GM18951 (cell line): Measurements from ENCODE around the gene MRC1.

ENCODE experiments used
- POLR2A ChIP-seq: IDR thresholded peaks from 4 replicates; pipeline ENCODE4 v1.6.1; 2011; ENCODE audit warnings: mild to moderate bottlenecking; ENCODE audit not compliant: insufficient read length, insufficient read depth; ENCODE audit errors: extremely low read depth
- in situ Hi-C: fragments of 300-500 bp; cut with MboI; formaldehyde crosslinking; loops from one replicate; pipeline ENCODE4 v1.12.0; 2022; ENCODE audit warnings: low sequenced_read_pairs, mixed read lengths, inconsistent platforms; ENCODE audit not compliant: unreplicated experiment

MRC1 gene

GRCh38 chr10:17838080-17838648, 29.0 kb downstream of the MRC1 start:
- in situ Hi-C loops, result no loop called here
- TF ChIP-seq POLR2A, result no peak

GRCh38 chr10:17841050-17841449, 31.9 kb downstream of the MRC1 start:
- TF ChIP-seq POLR2A, result no peak
- in situ Hi-C loops, result no loop called here

GRCh38 chr10:17842641-17843040, 33.5 kb downstream of the MRC1 start:
- TF ChIP-seq POLR2A, result no peak
- in situ Hi-C loops, result no loop called here

GRCh38 chr10:17847585-17848296, 38.6 kb downstream of the MRC1 start:
- no peak for TF ChIP-seq POLR2A
- in situ Hi-C loops, result no loop called here

GRCh38 chr10:17848646-17849045, 39.5 kb downstream of the MRC1 start:
- in situ Hi-C loops, result no loop called here

GRCh38 chr10:17850501-17850900, 41.4 kb downstream of the MRC1 start:
- in situ Hi-C loops, result no loop called here
- no peak for TF ChIP-seq POLR2A

More at GRCh38 chr10:17848646-17849045, 39.5 kb downstream of the MRC1 start:
- TF ChIP-seq POLR2A, result no peak

GRCh38 chr10:17851611-17852010, 42.5 kb downstream of the MRC1 start:
- in situ Hi-C loops, result no loop called here

GRCh38 chr10:17854044-17854652, 45.0 kb downstream of the MRC1 start:
- in situ Hi-C loops, result no loop called here
- no peak for TF ChIP-seq POLR2A

More at GRCh38 chr10:17851611-17852010, 42.5 kb downstream of the MRC1 start:
- no peak for TF ChIP-seq POLR2A

GRCh38 chr10:17857040-17857439, 47.9 kb downstream of the MRC1 start:
- in situ Hi-C loops, result no loop called here
- TF ChIP-seq POLR2A, result no peak

GRCh38 chr10:17859492-17860156, 50.5 kb downstream of the MRC1 start:
- in situ Hi-C loops, result no loop called here
- TF ChIP-seq POLR2A, result no peak

- TF ChIP-seq POLR2A, result no peak
These were observed 52.6 kb downstream of the MRC1 start for GRCh38 chr10:17861760-17862159.

GRCh38 chr10:17865351-17865750, 56.2 kb downstream of the MRC1 start:
- TF ChIP-seq POLR2A, result no peak
- in situ Hi-C loops, result no loop called here

More at GRCh38 chr10:17861760-17862159, 52.6 kb downstream of the MRC1 start:
- in situ Hi-C loops, result no loop called here

GRCh38 chr10:17866346-17866745, 57.2 kb downstream of the MRC1 start:
- in situ Hi-C loops, result no loop called here
- TF ChIP-seq POLR2A, result no peak

- no peak for TF ChIP-seq POLR2A
- in situ Hi-C loops, result no loop called here
These were observed 57.9 kb downstream of the MRC1 start for GRCh38 chr10:17867056-17867455.

- in situ Hi-C loops, result no loop called here
- TF ChIP-seq POLR2A, result no peak
These were observed 61.9 kb downstream of the MRC1 start for GRCh38 chr10:17871036-17871435.
